Muscle of arm (tissue), 12 donors: Measurements from ENCODE around the gene TRIM43B. TPM values are rescaled to one million over a fixed set of nuclear protein-coding genes. Genes with fewer than 3 reads are reported as not detected.
"Not testable (repeated sequence)": the region's sequence is repeated elsewhere in the genome, so short reads cannot be mapped to it uniquely, and the experiment has no call there.

Experiments used
- DNase-seq: peaks from one replicate; pipeline ENCODE4 v3.0.0-alpha.2; 2013
- polyA plus RNA-seq, 12 donors: library from polyadenylated mRNA; unstranded; fragments of 120-200 nt; gene quantifications; one replicate each; pipeline ENCODE4 v1.2.1, GENCODE V29; 2013; ENCODE audit not compliant: insufficient read length in 12 of 12

TRIM43B gene
- polyA plus RNA-seq, 12 donors = not detected

DNA sequence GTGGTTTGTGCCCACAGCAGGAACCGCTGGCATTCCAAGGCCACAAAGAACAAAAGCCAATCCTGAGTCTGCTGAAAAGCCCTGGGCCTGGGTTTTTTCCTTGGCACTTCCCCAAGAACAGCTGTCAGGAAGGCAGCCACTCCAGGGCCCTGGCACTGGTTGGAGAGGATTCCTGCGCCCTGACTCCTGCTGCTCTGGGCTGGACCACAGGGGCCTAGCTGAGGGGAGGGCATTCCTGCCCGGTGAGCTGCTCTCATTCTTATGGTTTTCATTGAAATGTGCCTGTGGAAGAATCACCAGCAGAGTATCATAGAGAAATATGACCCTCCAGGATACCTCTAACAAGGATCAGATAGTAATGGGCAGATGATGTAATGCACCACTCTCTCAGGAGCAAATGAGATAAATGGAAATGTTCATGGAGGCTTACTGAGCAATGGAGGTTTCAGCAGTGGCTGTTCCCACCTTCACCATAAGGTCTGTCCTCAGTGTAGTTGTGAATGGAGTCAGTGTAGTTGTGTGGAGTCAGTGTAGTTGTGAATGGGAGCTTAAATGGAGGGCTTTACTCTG lies 50.0 kb downstream of the TRIM43B start:
- DNase-seq = not testable (repeated sequence)

GRCh38 chr2:95433973-95434372 lies 50.6 kb downstream of the TRIM43B start:
- DNase-seq = not testable (repeated sequence)

GRCh38 chr2:95433373-95433772 lies 51.2 kb downstream of the TRIM43B start:
- DNase-seq = not testable (repeated sequence)

DNA sequence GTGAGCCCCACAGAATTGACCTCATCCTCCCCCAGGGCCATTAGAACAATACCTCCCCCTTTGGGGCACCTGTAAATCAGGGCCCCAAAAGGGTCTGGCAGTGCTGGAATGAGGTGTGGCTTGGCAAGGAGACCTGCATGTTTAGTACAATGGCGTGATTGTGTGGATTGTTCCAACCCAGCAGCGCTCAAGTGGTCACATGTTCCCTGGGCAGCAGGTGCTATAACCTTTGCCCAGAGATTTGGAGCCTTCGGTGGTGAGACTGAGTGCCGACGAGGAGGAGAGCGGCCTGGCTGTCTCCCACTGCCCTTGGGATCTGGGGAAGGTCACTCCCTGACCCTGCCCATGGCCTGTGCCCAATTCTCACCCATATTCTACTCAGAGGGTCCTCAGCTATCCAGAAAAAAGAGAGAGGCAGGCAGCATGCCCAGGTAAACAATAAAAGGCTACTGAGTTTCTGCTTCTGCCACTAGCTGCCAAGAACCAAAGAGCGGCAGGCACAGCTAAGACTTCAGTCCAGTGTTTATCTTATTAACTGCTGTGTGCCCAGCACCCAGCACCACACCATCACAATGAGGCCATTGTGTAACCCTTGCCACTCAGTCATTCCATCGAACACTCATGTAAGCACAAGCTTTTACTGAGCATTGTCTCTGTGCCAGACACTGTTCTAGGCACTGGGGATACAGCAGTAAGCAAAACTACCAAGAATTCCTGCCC lies 54.6 kb downstream of the TRIM43B start:
- DNase-seq = not testable (repeated sequence)

- not testable (repeated sequence) for DNase-seq
Observed at GRCh38 chr2:95427196-95427867, 57.2 kb downstream of the TRIM43B start.

Other genes with a start within 250 kb of the TRIM43B start
- 10 to 100 TPM in 1 of 12 donors, 1 to 10 TPM in 5, under 1 TPM in 4, not detected in 2; 0.41 to 15.6 (median 1.1) TPM for gene PROM2, start 210.3 kb downstream of the TRIM43B start, polyA plus RNA-seq
- gene KCNIP3, start 187.4 kb downstream of the TRIM43B start, polyA plus RNA-seq = 1 to 10 TPM in 11 of 12 donors, not detected in 1; 5.0 to 7.6 (median 6.3) TPM
- gene FAHD2A, start 82.0 kb downstream of the TRIM43B start, polyA plus RNA-seq = 10 to 100 TPM in 10 of 12 donors, 1 to 10 TPM in 1, not detected in 1; 6.0 to 30.1 (median 19.5) TPM
- gene TRIM43, start 107.2 kb upstream of the TRIM43B start, polyA plus RNA-seq = not detected